Ascending aorta (tissue), 2 donors: ENCODE results near the gene SINHCAF. TPM values are rescaled to one million over a fixed set of nuclear protein-coding genes. Genes with fewer than 3 reads are reported as not detected.
A peak's percentile ranks its signal among the peaks of the same experiment; 100 is the strongest.
"Not testable (repeated sequence)": the region's sequence is repeated elsewhere in the genome, so short reads cannot be mapped to it uniquely, and the experiment has no call there.

ENCODE experiments used
- DNase-seq, 2 donors: peaks; one replicate each; pipeline ENCODE4 v3.0.0-alpha.2; 2019; ENCODE audit warnings: low spot score in 2 of 2
- H3K27ac ChIP-seq, 2 donors: fragments of 200-600 bp; sonication (generic); one replicate each; pipeline ENCODE4 v1.5.1; 2016 to 2017; ENCODE audit warnings: mild to moderate bottlenecking in 1 of 2
- H3K27me3 ChIP-seq: fragments of 200-600 bp; sonication (generic); one replicate; pipeline ENCODE4 v1.5.1; 2017
- H3K36me3 ChIP-seq, 2 donors: fragments of 200-600 bp; sonication (generic); one replicate each; pipeline ENCODE4 v1.5.1; 2016
- H3K4me1 ChIP-seq, 2 donors: fragments of 200-600 bp; sonication (generic); one replicate each; pipeline ENCODE4 v1.5.1; 2016 to 2017; ENCODE audit warnings: mild to moderate bottlenecking in 1 of 2
- H3K4me3 ChIP-seq, 2 donors: fragments of 200-600 bp; sonication (generic); one replicate each; pipeline ENCODE4 v1.5.1; 2016 to 2017; ENCODE audit warnings: mild to moderate bottlenecking in 1 of 2
- H3K9me3 ChIP-seq, 2 donors: fragments of 200-600 bp; sonication (generic); one replicate each; pipeline ENCODE4 v1.5.1; 2016
- intact Hi-C: fragments of 100-400 bp; cut with DNase I; formaldehyde crosslinking; loops from one replicate; pipeline ENCODE4 v1.15.1; 2023
- total RNA-seq: library from RNA; depleted of rRNA; stranded (reverse); fragments of >200 nt; gene quantifications from one replicate; pipeline ENCODE4 v1.1.0, GENCODE V29; 2016
- TF ChIP-seq, protein P1 (sequence below), 3 experiments: fragments of 200-600 bp in 2 of 3; fragments of 450-650 bp in 1 of 3; sonication (generic) in 2 of 3; IDR thresholded peaks; one replicate each; pipeline ENCODE4 v1.5.1; 2016 to 2019; ENCODE audit warnings: antibody characterized with exemption in 3 of 3, mild to moderate bottlenecking in 1 of 3, moderate library complexity in 1 of 3

Gene SINHCAF
- total RNA-seq, 1 donor from 2014 or later, result 10.9 TPM

GRCh38 chr12:31248815-31249214, 77.1 kb downstream of the SINHCAF start:
- intact Hi-C loops, result no loop called here
- no peaks in the 10 kb centered on the region for H3K9me3 ChIP-seq
- no peak overlapping the region for H3K4me3 ChIP-seq
- no peaks in the 10 kb centered on the region for H3K36me3 ChIP-seq
- H3K27ac ChIP-seq, result no peak overlapping the region
- no peak for DNase-seq
- TF ChIP-seq, protein P1, sequence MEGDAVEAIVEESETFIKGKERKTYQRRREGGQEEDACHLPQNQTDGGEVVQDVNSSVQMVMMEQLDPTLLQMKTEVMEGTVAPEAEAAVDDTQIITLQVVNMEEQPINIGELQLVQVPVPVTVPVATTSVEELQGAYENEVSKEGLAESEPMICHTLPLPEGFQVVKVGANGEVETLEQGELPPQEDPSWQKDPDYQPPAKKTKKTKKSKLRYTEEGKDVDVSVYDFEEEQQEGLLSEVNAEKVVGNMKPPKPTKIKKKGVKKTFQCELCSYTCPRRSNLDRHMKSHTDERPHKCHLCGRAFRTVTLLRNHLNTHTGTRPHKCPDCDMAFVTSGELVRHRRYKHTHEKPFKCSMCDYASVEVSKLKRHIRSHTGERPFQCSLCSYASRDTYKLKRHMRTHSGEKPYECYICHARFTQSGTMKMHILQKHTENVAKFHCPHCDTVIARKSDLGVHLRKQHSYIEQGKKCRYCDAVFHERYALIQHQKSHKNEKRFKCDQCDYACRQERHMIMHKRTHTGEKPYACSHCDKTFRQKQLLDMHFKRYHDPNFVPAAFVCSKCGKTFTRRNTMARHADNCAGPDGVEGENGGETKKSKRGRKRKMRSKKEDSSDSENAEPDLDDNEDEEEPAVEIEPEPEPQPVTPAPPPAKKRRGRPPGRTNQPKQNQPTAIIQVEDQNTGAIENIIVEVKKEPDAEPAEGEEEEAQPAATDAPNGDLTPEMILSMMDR (IDR thresholded peaks at IDR 0.05), result no peak
- no peaks in the 10 kb centered on the region for H3K4me1 ChIP-seq
- H3K27me3 ChIP-seq, result no peaks in the 10 kb centered on the region

- Histone ChIP-seq H3K4me3 (no peak overlapping the region), H3K4me1 (no peaks in the 10 kb centered on the region), H3K9me3 (no peaks in the 10 kb centered on the region), H3K27ac (no peak overlapping the region), H3K27me3 (no peaks in the 10 kb centered on the region), H3K36me3 (no peaks in the 10 kb centered on the region)
- no peak for DNase-seq
- intact Hi-C loops, result no loop called here
- TF ChIP-seq, protein P1 (IDR thresholded peaks at IDR 0.05), result no peak
Observed at GRCh38 chr12:31248337-31248736, 77.6 kb downstream of the SINHCAF start.

DNA sequence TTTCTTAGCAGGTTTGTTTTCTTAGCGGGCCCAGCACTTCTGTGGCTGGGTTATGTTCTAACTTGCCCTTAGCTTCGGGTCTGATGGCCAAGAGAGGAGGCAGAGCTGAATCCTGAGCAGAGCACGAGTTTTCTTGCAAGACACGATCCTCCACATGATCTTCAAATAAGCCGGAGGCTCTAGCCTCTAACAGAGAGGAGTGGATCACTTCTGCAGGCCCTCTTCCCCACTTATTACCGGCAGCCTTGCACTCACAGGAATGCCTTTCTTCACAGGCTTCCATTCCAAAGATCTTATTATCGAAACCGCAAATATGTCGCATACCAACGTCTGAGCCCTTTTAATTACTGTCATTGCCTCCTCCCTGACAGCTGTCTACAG, 79.5 kb downstream of the SINHCAF start:
- H3K4me1 ChIP-seq, result no peaks in the 10 kb centered on the region
- TF ChIP-seq, protein P1 (IDR thresholded peaks at IDR 0.05), result no peak
- intact Hi-C loops, result no loop called here

DNA sequence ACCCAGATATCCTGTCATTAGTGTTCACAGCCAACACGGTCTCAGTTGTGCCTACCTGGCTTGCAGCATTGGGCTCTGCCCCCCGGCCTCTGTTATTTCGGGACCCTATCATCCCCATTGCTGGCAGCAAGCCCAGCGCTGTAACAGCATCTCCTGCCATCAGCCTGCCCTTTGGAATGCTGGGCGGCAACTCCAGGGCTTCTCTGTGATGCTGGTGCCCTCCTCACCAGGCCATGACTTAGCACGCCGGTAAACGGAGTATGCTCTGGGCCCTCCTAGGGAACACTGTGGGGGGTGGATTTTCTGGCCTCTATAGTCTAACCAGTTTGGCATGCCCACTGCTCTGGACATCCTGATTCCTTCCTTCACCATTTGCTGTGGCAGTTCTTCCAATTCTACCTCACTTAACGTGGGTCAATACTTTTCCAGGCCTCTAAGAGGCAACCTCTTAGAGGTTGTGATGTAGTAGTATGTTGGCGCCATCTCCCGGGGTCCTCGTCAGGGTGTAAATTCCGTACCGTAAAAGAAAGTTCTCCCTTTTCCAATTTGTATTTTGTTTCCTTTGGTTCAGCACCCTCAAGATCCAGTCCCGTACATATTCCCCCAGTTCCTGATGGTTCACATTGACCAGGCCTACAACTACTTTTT, 80.0 kb downstream of the SINHCAF start:
- DNase-seq, result no peak
- Histone ChIP-seq H3K36me3 (no peaks in the 10 kb centered on the region), H3K9me3 (no peaks in the 10 kb centered on the region), H3K27ac (no peak overlapping the region), H3K4me1 (no peaks in the 10 kb centered on the region), H3K27me3 (no peaks in the 10 kb centered on the region), H3K4me3 (no peak overlapping the region)
- intact Hi-C loops, result no loop called here
- TF ChIP-seq, protein P1 (IDR thresholded peaks at IDR 0.05), result no peak

More for the DNA sequence above, 79.5 kb downstream of the SINHCAF start:
- no peak for DNase-seq
- Histone ChIP-seq H3K36me3 (no peaks in the 10 kb centered on the region), H3K4me3 (no peak overlapping the region), H3K27me3 (no peaks in the 10 kb centered on the region), H3K9me3 (no peaks in the 10 kb centered on the region), H3K27ac (no peak overlapping the region)

DNA sequence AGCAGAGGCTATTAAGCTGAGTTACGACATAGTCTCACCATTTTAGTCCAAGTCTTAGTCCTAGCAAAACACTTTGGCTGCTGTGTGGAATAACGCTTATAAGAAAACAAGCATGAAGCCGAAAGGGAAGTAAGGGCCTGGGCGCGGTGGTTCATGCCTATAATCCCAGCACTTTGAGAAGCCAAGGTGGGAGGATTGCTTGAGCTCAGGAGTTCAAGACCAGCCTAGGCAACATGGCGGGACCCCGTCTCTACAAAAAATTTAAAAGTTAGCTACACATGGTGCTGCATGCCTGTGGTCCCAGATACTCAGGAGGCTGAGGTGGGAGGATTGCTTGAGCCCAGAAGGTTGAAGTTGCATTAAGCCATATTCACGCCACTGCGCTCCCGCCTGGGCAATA, 83.5 kb downstream of the SINHCAF start:
- H3K4me3 ChIP-seq, H3K4me1 ChIP-seq, H3K27me3 ChIP-seq, H3K27ac ChIP-seq, intact Hi-C loops, DNase-seq, H3K9me3 ChIP-seq, H3K36me3 ChIP-seq: not testable (repeated sequence)

GRCh38 chr12:31238764-31239387, 87.1 kb downstream of the SINHCAF start:
- intact Hi-C loops, result loop anchor here (10.0 kb wide), 1 partner anchor 394 kb away; no protein-coding TSS in a partner anchor
- TF ChIP-seq, protein P1 (IDR thresholded peaks at IDR 0.05), result peak in 2 of 3 experiments; percentile 53 to 59
- Histone ChIP-seq H3K4me1 (no peaks in the 10 kb centered on the region), H3K27me3 (no peaks in the 10 kb centered on the region), H3K27ac (no peak overlapping the region), H3K4me3 (peak overlapping the region in 1 of 2 donors; percentile 42), H3K36me3 (no peaks in the 10 kb centered on the region), H3K9me3 (no peaks in the 10 kb centered on the region)
- peak in 1 of 2 donors; percentile 71 for DNase-seq

DNA sequence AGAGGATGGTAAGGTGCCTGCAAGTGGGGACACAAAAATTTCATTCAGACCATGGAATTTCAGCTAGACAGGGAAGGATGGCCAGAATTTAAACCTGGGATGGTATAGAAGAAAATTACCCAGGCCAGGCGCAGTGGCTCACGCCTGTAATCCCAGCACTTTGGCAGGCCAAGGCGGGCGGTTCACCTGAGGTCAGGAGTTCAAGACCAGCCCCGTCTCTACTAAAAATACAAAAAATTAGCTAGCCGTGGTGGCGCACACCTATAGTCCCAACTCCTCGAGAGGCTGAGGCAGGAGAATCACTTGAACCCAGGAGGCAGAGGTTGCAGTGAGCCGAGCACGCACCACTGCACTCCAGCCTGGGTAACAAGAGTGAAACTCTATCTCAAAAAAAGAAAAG, 87.6 kb downstream of the SINHCAF start:
- not testable (repeated sequence) for H3K36me3 ChIP-seq, H3K4me1 ChIP-seq, H3K27me3 ChIP-seq, DNase-seq, H3K9me3 ChIP-seq, H3K27ac ChIP-seq
- H3K4me3 ChIP-seq, result peak overlapping the region in 1 of 2 donors; percentile 42
- intact Hi-C loops, result loop anchor here (10.0 kb wide), 1 partner anchor 394 kb away; no protein-coding TSS in a partner anchor
